ENCODE data around the gene FARP1. TPM values are rescaled to one million over a fixed set of nuclear protein-coding genes. Genes with fewer than 3 reads are reported as not detected.

The FARP1 gene
- total RNA-seq, 5 donors from 2014 or later (not counting 1 experiment from before 2014, with no cell fraction given), result 0.51 to 2.0 (median 1.0) TPM

GRCh38 chr13:98285317-98285716 is 142.4 kb downstream of the FARP1 start:
- Histone ChIP-seq H3K36me3 (ENCODE audit: control insufficient read depth in 2 of 2, extremely low read depth in 1 of 2, insufficient read depth in 1 of 2, low read length in 1 of 2) (no peaks in the 10 kb centered on the region), H3K4me1 (ENCODE audit: control insufficient read depth in 1 of 2, extremely low read depth in 1 of 2, insufficient read depth in 2 of 2, low read length in 2 of 2) (no peaks in the 10 kb centered on the region), H3K27me3 (replicated peaks in 1 of 2; ENCODE audit: control insufficient read depth in 2 of 2, extremely low read depth in 1 of 2, insufficient read depth in 2 of 2, low read length in 1 of 2) (peaks cover 0 to 4% of the 10 kb centered on the region in 2 experiments), H3K4me3 (ENCODE audit: control insufficient read depth in 1 of 2, extremely low read depth in 1 of 2, low read length in 1 of 2) (no peak overlapping the region), H3K27ac (ENCODE audit: low read length) (no peak overlapping the region), H3K9me3 (no peaks in the 10 kb centered on the region)
- CTCF ChIA-PET, result no interaction called here
- DNase-seq (no peak), ATAC-seq (replicated peaks in 1 of 4) (no peak)
- peaks cover 1 to 3% (median 3%) of the 10 kb centered on the region in 3 donors for H3K4me1 Mint-ChIP-seq
- H3K9me3 Mint-ChIP-seq, result no peaks in the 10 kb centered on the region
- no peak overlapping the region for H3K4me3 Mint-ChIP-seq
- POLR2A ChIA-PET, result no interaction called here
- no peaks in the 10 kb centered on the region for H3K36me3 Mint-ChIP-seq
- H3K27ac Mint-ChIP-seq, result no peak overlapping the region
- WGBS (ENCODE audit: insufficient coverage), result 80% methylated on average over 1 of the region's 4 CpGs
- peaks cover 5 to 7% of the 10 kb centered on the region in 2 donors for H3K27me3 Mint-ChIP-seq

- H3K9me3 ChIP-seq, result no peaks in the 10 kb centered on the region
Measured at GRCh38 chr13:98285852-98286594, 143.1 kb downstream of the FARP1 start.

DNA sequence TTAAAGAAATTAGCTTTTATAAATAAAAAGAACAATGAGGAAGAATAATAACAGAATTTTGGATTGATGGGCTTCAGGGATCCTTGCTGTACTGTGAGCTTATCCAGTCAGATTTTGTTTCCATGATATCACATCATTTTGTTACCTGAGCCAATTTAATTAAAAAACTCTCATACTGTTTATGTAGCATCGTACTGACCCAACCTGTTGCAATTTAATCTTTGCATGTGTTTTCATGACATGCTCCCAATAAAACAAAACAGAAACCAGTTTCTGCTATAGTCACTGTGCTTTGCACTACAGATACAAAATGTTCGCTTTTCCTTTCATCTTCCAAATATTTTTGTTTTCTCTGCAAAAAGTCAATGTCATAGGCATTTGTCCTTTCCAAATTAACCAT is 143.9 kb downstream of the FARP1 start:
- Mint-ChIP-seq H3K36me3 (no peaks in the 10 kb centered on the region), H3K9me3 (peaks cover 0 to 4% (median 0%) of the 10 kb centered on the region in 3 donors), H3K4me1 (no peaks in the 10 kb centered on the region), H3K27me3 (peaks cover 0 to 3% of the 10 kb centered on the region in 2 donors), H3K27ac (no peak overlapping the region), H3K4me3 (no peak overlapping the region)
- no peaks in the 10 kb centered on the region for H3K36me3 ChIP-seq (ENCODE audit: control insufficient read depth in 2 of 2, extremely low read depth in 1 of 2, insufficient read depth in 1 of 2, low read length in 1 of 2)
- DNase-seq (no peak), ATAC-seq (replicated peaks in 1 of 4) (no peak)
- H3K27me3 ChIP-seq (replicated peaks in 1 of 2; ENCODE audit: control insufficient read depth in 2 of 2, extremely low read depth in 1 of 2, insufficient read depth in 2 of 2, low read length in 1 of 2), result peaks cover 0 to 2% of the 10 kb centered on the region in 2 experiments
- no peaks in the 10 kb centered on the region for H3K4me1 ChIP-seq (ENCODE audit: control insufficient read depth in 1 of 2, extremely low read depth in 1 of 2, insufficient read depth in 2 of 2, low read length in 2 of 2)
- H3K4me3 ChIP-seq (ENCODE audit: control insufficient read depth in 1 of 2, extremely low read depth in 1 of 2, low read length in 1 of 2), result no peak overlapping the region
- ChIA-PET CTCF (no interaction called here), POLR2A (interaction anchor here (0.6 to 0.8 kb wide), 2 partner anchors 39 to 1383 kb away, joined by 4 to 6 read pairs; no protein-coding TSS in a partner anchor)
- 80% methylated on average over 1 of the region's 2 CpGs for WGBS (ENCODE audit: insufficient coverage)
- no peak overlapping the region for H3K27ac ChIP-seq (ENCODE audit: low read length)
- H3K9me3 ChIP-seq, result no peaks in the 10 kb centered on the region

More at GRCh38 chr13:98285852-98286594, 143.1 kb downstream of the FARP1 start:
- ChIA-PET CTCF (no interaction called here), POLR2A (no interaction called here)
- H3K9me3 Mint-ChIP-seq, result peaks cover 0 to 4% (median 0%) of the 10 kb centered on the region in 3 donors
- H3K27ac Mint-ChIP-seq, result no peak overlapping the region
- H3K36me3 Mint-ChIP-seq, result no peaks in the 10 kb centered on the region
- H3K4me1 Mint-ChIP-seq, result no peaks in the 10 kb centered on the region
- ATAC-seq (replicated peaks in 1 of 4) (no peak), DNase-seq (no peak)
- H3K27ac ChIP-seq (ENCODE audit: low read length), result no peak overlapping the region
- no peaks in the 10 kb centered on the region for H3K36me3 ChIP-seq (ENCODE audit: control insufficient read depth in 2 of 2, extremely low read depth in 1 of 2, insufficient read depth in 1 of 2, low read length in 1 of 2)
- peaks cover 3% of the 10 kb centered on the region in 2 donors for H3K27me3 Mint-ChIP-seq
- H3K4me1 ChIP-seq (ENCODE audit: control insufficient read depth in 1 of 2, extremely low read depth in 1 of 2, insufficient read depth in 2 of 2, low read length in 2 of 2), result no peaks in the 10 kb centered on the region
- no peak overlapping the region for H3K4me3 Mint-ChIP-seq
- 76% methylated on average over 9 of the region's 12 CpGs for WGBS (ENCODE audit: insufficient coverage)
- H3K27me3 ChIP-seq (replicated peaks in 1 of 2; ENCODE audit: control insufficient read depth in 2 of 2, extremely low read depth in 1 of 2, insufficient read depth in 2 of 2, low read length in 1 of 2), result peaks cover 0 to 2% of the 10 kb centered on the region in 2 experiments
- no peak overlapping the region for H3K4me3 ChIP-seq (ENCODE audit: control insufficient read depth in 1 of 2, extremely low read depth in 1 of 2, low read length in 1 of 2)

DNA sequence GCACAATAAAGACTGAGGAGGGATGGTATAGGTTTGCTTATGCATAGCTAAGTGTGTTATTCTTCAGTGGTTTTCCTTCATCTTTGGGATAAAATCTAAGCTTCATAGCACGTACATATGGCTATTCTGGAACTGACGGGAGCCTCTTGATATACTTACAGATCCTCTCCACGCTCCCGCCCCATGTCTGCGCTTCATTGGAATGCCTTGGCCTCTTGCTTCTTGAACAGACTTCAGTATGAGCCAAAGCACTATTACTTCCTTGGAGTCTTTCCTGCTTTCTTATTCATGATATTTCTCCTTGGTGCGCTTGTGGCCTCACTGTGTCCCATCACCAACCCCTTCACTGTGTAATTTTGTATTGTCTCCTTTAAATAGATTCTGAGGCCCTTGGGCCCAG is 145.3 kb downstream of the FARP1 start:
- Mint-ChIP-seq H3K9me3 (peaks cover 0 to 4% (median 0%) of the 10 kb centered on the region in 3 donors), H3K4me1 (no peaks in the 10 kb centered on the region), H3K27ac (no peak overlapping the region), H3K4me3 (no peak overlapping the region), H3K36me3 (no peaks in the 10 kb centered on the region), H3K27me3 (peaks cover 3 to 5% of the 10 kb centered on the region in 2 donors)
- CTCF ChIA-PET, result no interaction called here
- H3K4me1 ChIP-seq (ENCODE audit: control insufficient read depth in 1 of 2, extremely low read depth in 1 of 2, insufficient read depth in 2 of 2, low read length in 2 of 2), result no peaks in the 10 kb centered on the region
- H3K27ac ChIP-seq (ENCODE audit: low read length), result no peak overlapping the region
- H3K27me3 ChIP-seq (replicated peaks in 1 of 2; ENCODE audit: control insufficient read depth in 2 of 2, extremely low read depth in 1 of 2, insufficient read depth in 2 of 2, low read length in 1 of 2), result peaks cover 0 to 2% of the 10 kb centered on the region in 2 experiments
- H3K4me3 ChIP-seq (ENCODE audit: control insufficient read depth in 1 of 2, extremely low read depth in 1 of 2, low read length in 1 of 2), result no peak overlapping the region
- no peaks in the 10 kb centered on the region for H3K36me3 ChIP-seq (ENCODE audit: control insufficient read depth in 2 of 2, extremely low read depth in 1 of 2, insufficient read depth in 1 of 2, low read length in 1 of 2)
- DNase-seq (no peak), ATAC-seq (replicated peaks in 1 of 4) (no peak)
- POLR2A ChIA-PET, result no interaction called here
- H3K9me3 ChIP-seq, result no peaks in the 10 kb centered on the region
- WGBS (ENCODE audit: insufficient coverage), result 78% methylated on average over 5 of the region's 6 CpGs

DNA sequence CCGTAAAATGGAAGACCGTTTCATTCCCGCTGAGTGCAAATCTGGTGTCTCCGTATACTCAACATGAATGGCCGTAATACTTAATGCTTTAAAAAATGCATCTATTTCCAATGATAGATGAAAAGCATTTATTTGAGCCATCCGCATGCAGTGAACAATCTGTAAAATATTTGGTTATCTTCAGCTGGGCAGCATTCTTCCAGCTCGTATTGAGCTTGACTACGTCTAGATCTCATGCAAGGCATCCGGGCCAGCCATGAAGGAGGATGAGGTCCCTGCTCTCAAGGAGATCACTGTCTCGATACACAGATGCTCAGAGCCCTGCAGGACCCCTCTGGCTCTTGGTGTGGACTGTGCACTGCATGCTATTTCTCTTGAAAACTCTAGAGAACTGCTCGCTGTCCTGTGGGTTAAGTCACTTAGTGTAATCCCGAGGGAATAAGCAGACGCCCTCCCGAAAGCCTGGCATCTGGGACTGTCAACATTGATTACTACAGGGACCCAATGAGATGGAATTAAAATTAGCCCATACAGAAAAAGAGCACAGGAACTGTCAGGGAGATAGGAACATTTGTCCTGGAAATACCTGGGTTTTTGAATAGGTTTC is 146.5 kb downstream of the FARP1 start:
- ChIA-PET POLR2A (no interaction called here), CTCF (no interaction called here)
- Histone ChIP-seq H3K27ac (ENCODE audit: low read length) (no peak overlapping the region), H3K36me3 (ENCODE audit: control insufficient read depth in 2 of 2, extremely low read depth in 1 of 2, insufficient read depth in 1 of 2, low read length in 1 of 2) (no peaks in the 10 kb centered on the region), H3K9me3 (no peaks in the 10 kb centered on the region), H3K4me1 (ENCODE audit: control insufficient read depth in 1 of 2, extremely low read depth in 1 of 2, insufficient read depth in 2 of 2, low read length in 2 of 2) (no peaks in the 10 kb centered on the region), H3K4me3 (ENCODE audit: control insufficient read depth in 1 of 2, extremely low read depth in 1 of 2, low read length in 1 of 2) (no peak overlapping the region), H3K27me3 (replicated peaks in 1 of 2; ENCODE audit: control insufficient read depth in 2 of 2, extremely low read depth in 1 of 2, insufficient read depth in 2 of 2, low read length in 1 of 2) (peaks cover 0 to 2% of the 10 kb centered on the region in 2 experiments)
- Mint-ChIP-seq H3K4me1 (no peaks in the 10 kb centered on the region), H3K36me3 (no peaks in the 10 kb centered on the region), H3K27ac (no peak overlapping the region), H3K27me3 (peaks cover 5 to 8% of the 10 kb centered on the region in 2 donors), H3K4me3 (no peak overlapping the region), H3K9me3 (peaks cover 0 to 4% (median 0%) of the 10 kb centered on the region in 3 donors)
- WGBS (ENCODE audit: insufficient coverage), result 89% methylated on average over 10 of the region's 14 CpGs
- ATAC-seq (replicated peaks in 1 of 4) (no peak), DNase-seq (no peak)

- ATAC-seq (replicated peaks in 1 of 4) (no peak), DNase-seq (no peak)
- Histone ChIP-seq H3K4me3 (ENCODE audit: control insufficient read depth in 1 of 2, extremely low read depth in 1 of 2, low read length in 1 of 2) (no peak overlapping the region), H3K4me1 (ENCODE audit: control insufficient read depth in 1 of 2, extremely low read depth in 1 of 2, insufficient read depth in 2 of 2, low read length in 2 of 2) (no peaks in the 10 kb centered on the region), H3K27ac (ENCODE audit: low read length) (no peak overlapping the region), H3K27me3 (replicated peaks in 1 of 2; ENCODE audit: control insufficient read depth in 2 of 2, extremely low read depth in 1 of 2, insufficient read depth in 2 of 2, low read length in 1 of 2) (peaks cover 0 to 2% of the 10 kb centered on the region in 2 experiments), H3K9me3 (no peaks in the 10 kb centered on the region), H3K36me3 (ENCODE audit: control insufficient read depth in 2 of 2, extremely low read depth in 1 of 2, insufficient read depth in 1 of 2, low read length in 1 of 2) (no peaks in the 10 kb centered on the region)
- no peaks in the 10 kb centered on the region for H3K36me3 Mint-ChIP-seq
- CTCF ChIA-PET, result interaction anchor here in 1 of 2 donors (0.6 kb wide), 1 partner anchor 9 kb away, joined by 3 read pairs; no protein-coding TSS in a partner anchor
- 63% methylated on average over 3 of the region's 3 CpGs for WGBS (ENCODE audit: insufficient coverage)
- no peak overlapping the region for H3K27ac Mint-ChIP-seq
- H3K9me3 Mint-ChIP-seq, result peaks cover 0 to 4% (median 0%) of the 10 kb centered on the region in 3 donors
- H3K4me3 Mint-ChIP-seq, result no peak overlapping the region
- POLR2A ChIA-PET, result no interaction called here
- peaks cover 7 to 8% of the 10 kb centered on the region in 2 donors for H3K27me3 Mint-ChIP-seq
- no peaks in the 10 kb centered on the region for H3K4me1 Mint-ChIP-seq
Measured at GRCh38 chr13:98290261-98290660, 147.4 kb downstream of the FARP1 start.

All from T-cell (primary cell).